GM18519 (cell line): ENCODE results near the gene NDUFB8.
A peak's percentile ranks its signal among the peaks of the same experiment; 100 is the strongest.

Experiments
- ATAC-seq: cut with Tn5 transposase; IDR thresholded peaks from one replicate; pipeline ENCODE4 v1.9.1; 2021; ENCODE audit warnings: mild to moderate bottlenecking, moderate library complexity; ENCODE audit not compliant: unreplicated experiment, low FRiP score

NDUFB8 gene

GRCh38 chr10:100508691-100509150 is 20.9 kb downstream of the NDUFB8 start:
- ATAC-seq = no peak

GRCh38 chr10:100508266-100508665 is 21.4 kb downstream of the NDUFB8 start:
- no peak for ATAC-seq

GRCh38 chr10:100507357-100507732 is 22.3 kb downstream of the NDUFB8 start:
- ATAC-seq = no peak

DNA sequence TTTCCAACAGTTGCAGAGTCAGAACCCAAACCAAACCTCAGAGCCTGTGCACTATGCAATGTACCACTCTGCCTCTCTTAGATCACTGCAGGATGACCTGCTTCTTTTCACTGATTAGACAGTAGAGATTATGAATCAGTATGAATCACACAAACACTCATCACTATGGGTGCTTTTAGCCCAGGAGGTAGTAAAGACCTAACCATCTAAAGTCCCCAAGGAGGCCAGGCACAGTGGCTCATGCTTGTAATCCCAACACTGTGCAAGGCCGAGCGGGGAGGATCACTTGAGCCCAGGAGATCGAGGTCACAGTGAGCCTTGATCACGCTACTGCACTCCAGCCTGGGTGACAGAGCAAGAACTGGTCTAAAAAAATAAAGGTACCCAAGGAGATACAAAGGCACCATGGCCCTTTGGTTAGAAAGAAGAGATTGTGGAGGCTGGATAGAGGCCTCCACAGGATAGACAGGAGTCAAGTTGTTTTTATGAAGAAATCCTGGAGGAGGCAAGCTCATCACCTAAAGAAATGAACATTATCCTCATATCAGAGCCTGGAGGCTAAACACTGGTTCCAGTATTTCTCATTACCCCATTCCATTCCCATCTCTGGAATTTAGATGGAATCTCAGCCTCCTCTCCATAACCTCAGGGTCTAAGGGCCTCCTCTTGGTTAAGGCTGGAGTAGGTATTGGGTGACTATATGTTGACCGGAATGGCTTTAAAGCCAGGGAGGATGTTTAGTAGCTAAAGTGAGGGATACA is 22.9 kb downstream of the NDUFB8 start:
- ATAC-seq = no peak

DNA sequence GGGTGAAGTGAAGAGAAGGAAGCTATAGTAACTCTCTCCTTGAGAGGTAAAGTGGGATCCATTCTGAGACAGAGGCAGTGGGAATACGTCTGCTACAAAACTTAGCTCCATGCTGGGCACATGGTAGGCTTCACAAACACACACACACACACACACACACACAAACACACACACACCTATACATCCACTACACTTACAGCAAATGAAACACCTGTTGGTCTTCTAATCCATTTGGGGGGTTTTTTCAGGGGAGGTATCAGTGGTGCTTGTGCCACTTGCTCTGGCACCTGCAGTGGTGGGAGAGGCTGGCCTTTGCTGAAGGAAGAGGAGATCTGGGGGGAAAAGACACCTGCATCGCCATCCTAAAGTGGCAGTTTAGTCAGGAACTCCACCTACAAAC is 24.5 kb downstream of the NDUFB8 start:
- no peak for ATAC-seq

- no peak for ATAC-seq
Measured at GRCh38 chr10:100504096-100504495, 25.6 kb downstream of the NDUFB8 start.

DNA sequence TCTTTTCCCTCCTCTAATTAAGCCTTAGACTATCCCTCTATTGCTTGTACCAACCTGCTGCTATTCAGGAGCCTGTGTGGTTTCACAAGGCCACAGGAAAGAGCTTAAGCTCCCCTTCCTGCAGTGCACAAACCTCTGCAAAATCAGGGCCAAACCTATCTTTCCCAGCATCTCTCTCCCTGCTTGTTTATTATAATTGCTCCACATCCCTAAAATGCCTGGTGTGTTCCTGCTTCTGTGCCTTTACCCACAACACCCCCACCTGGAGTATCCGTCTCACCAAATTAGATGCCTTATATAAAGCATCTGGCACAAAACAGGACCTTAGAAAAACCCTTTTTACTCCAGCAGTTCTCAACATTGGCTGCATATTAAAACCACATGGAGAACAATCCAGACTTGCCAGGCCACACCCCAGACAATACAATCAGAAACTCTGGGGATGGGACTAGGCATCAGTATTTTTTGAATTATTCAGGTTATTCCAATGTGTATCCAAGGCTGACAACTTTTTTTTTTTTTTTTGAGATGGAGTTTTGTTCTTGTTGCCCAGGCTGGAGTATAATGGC is 26.7 kb downstream of the NDUFB8 start:
- ATAC-seq = no peak

- no peak for ATAC-seq
Measured at GRCh38 chr10:100501423-100501822, 28.2 kb downstream of the NDUFB8 start.

DNA sequence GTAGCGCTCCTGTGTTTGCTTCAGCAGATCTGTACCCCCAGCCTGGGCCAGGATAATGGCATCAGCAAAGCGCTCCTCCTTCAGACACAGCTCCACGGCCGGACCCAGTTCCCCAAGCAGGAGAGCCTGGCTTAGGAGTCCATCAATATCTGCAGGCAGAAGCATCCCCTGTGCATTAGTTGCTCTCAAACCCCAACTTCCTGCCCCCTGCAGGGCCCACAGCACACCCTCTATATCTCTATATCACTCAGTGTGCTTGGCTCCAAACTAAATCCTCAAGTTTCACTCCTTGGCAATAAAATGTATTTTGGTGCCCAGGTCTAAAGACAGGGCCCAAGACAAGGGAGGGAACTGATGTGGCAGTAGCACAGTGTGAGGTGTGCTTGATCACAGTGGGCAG is 31.6 kb downstream of the NDUFB8 start:
- no peak for ATAC-seq

GRCh38 chr10:100496567-100496966 is 33.1 kb downstream of the NDUFB8 start:
- no peak for ATAC-seq

- no peak for ATAC-seq
Measured at GRCh38 chr10:100490531-100490930, 39.1 kb downstream of the NDUFB8 start.

DNA sequence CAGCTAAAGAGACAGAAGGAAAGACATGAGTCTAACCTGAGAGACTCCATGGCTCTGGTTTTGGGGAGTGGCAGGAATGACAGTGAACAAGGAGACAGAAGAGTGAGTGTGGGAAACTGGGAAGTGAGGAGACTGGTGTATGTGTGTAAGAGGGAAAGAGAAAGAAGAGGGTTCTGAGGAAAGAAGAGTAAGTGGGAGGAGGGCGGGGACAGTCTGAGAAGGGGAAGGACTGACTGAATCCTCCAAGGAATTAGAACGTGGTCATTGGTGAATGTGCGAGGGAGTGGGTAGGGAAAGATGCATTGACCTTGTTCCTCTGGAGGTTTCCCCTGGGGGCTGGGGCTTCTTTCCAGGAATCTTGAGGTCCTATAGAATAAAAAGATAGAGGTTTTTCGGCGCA is 40.3 kb downstream of the NDUFB8 start:
- no peak for ATAC-seq

DNA sequence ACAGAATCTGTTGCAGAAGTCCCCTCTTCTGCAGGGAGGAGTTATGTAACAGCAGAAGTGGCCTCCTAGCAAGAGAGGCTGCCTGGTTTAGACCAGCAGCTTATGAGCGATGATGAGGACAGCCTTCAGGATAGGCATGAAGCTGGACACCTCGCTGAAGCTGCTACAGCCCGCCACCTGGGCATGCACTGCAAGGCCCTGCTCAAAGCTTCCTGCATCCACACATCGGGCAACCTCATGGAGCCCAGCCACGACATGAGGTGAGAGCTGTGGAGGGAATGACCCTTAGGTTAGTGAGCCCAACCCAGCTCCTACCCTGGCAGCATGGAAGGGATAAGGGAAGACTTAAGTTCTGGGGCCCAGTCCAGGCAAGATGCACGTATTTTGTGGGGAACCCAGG is 42.1 kb downstream of the NDUFB8 start:
- ATAC-seq = no peak

- ATAC-seq = no peak
Measured at GRCh38 chr10:100485801-100486495, 43.7 kb downstream of the NDUFB8 start.

DNA sequence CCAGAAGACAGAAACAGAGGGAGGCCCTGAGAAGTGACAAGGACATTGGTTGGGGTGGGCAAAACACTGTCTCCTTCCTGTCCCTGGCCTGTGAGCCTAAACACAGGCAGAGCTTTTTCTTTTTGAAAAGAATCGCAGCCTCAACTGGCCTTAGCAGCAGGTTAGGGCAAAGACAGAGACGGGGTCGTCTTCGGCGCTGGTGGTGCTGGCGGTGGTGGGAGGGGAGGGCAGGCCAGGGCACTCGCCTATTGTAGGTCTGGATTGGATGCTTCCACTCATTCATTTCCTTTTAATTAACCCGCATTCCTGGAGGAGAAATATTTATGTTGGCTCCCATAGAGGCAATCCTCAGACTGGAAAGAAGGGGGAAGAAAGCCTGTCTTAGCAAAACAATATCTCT is 44.3 kb downstream of the NDUFB8 start:
- ATAC-seq = no peak

GRCh38 chr10:100483876-100484666 is 45.6 kb downstream of the NDUFB8 start:
- ATAC-seq = no peak

DNA sequence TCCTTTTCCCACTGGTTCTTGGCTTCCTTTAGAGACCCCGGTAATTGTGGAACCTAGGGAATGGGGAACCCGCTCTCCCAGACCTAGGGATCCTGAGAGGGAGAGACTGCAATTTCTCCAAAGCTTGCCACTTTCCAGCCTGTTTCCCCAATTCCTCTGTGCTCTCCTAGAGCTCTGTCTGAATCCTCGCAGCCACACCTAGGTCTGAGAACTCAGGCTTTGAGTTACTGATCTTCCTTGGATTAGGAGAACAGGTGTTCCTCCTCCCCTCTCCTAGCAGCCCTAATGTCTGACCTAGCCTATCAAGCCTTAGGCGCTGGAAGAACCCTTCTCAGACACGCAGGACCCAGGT is 46.9 kb downstream of the NDUFB8 start:
- ATAC-seq = no peak

GRCh38 chr10:100482181-100482833 is 47.4 kb downstream of the NDUFB8 start:
- no peak for ATAC-seq

GRCh38 chr10:100481462-100482081 is 48.1 kb downstream of the NDUFB8 start:
- peak; percentile 90 for ATAC-seq

- no peak for ATAC-seq
Measured at GRCh38 chr10:100480002-100480401, 49.7 kb downstream of the NDUFB8 start.
